HuH-7 (cell line): ENCODE measurements around the gene HERC5.
"Not testable (repeated sequence)": the region's sequence is repeated elsewhere in the genome, so short reads cannot be mapped to it uniquely, and the experiment has no call there.

Source experiments
- DNase-seq: peaks from one replicate; pipeline ENCODE4 v3.0.0; 2011; ENCODE audit warnings: low spot score

Gene HERC5

GRCh38 chr4:88448211-88448765, 8.6 kb upstream of the HERC5 start:
- DNase-seq, result not testable (repeated sequence)

DNA sequence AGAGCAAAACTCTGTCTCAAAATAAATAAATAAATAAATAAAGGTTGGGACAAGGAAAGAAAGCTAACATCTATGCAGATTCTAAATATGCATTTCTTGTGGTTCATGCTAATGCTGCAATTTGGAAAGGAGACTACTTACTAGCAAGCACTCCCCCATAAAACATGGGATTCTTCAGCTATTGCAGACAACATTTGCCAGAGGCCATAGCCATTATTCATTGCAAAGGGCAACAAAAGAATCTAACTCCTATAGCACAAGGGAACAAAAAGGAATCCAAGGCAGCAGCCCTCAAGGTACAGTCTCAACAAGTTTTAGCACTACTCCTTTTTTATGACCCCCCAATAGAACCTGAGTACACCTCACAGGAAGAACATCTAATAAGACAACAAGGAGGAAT, 8.0 kb upstream of the HERC5 start:
- DNase-seq, result no peak

GRCh38 chr4:88449290-88449689, 7.6 kb upstream of the HERC5 start:
- DNase-seq, result no peak

DNA sequence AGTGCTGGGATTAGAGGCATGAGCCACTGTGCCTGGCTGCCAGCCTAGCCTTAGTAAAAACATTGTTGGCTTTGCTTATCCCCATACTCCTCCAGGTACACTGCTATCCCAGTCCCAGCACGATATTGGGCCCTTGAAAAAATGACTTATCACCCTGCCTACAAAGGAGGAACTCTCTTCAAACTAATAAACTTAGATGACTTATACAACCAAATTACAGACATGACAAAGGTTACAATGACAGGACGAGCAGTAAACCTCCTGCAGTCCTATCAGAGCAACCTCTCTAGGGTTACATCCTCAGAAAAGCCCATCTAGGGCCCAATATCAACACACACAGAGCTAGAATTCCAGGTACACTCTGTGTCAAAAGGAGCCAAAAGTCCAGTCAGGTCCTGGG, 5.7 kb upstream of the HERC5 start:
- no peak for DNase-seq

- no peak for DNase-seq
Observed at GRCh38 chr4:88452912-88453311, 4.0 kb upstream of the HERC5 start.

GRCh38 chr4:88457307-88458103, 586 bp downstream of the HERC5 start:
- no peak for DNase-seq

- no peak for DNase-seq
Observed at GRCh38 chr4:88458104-88458740, 1.3 kb downstream of the HERC5 start.

DNA sequence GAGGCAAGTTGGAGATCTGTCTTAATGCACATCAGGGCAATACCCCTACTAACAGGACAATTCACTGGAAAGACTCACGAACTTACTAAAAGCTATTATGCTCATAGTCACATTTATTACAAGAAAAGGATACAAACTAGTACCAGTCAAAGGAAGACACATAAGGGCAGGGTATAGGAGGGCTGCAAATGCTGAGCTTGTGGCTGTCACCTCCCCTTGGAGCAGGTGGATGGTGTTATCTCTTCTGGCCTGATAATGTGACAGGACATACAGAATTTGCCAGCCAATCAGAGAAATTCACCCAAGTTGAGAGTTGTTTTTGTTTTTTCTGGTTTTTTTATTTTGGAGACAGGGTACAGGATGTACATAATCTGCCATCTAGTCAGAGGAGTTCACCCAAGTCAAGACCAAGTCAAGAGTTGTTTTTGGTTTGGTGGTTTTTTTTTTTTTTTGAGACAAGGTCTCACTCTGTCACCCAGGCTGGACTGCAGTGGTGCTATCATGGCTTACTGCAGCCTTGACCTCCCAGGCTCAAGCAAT, 8.8 kb downstream of the HERC5 start:
- DNase-seq, result no peak

DNA sequence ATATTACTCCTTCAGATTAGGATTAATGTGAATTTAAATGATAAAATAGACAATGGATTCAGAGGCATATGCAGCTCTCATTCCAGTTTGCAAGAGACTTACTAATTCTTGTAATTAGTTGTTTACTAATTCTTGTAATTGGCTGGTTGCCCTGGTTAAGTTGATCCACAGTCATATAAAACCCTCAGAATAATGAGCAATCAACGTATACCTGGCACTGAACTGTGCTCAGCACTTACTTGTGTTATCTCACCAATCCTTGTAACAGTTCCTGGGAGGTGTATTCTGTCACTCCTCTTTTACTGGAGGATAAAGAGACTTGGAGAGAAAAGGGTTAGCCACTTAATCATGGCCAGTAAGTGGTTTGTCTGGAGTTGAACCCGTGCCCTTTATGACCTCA, 10.5 kb downstream of the HERC5 start:
- no peak for DNase-seq

- DNase-seq, result no peak
Observed at GRCh38 chr4:88477229-88477860, 20.4 kb downstream of the HERC5 start.

DNA sequence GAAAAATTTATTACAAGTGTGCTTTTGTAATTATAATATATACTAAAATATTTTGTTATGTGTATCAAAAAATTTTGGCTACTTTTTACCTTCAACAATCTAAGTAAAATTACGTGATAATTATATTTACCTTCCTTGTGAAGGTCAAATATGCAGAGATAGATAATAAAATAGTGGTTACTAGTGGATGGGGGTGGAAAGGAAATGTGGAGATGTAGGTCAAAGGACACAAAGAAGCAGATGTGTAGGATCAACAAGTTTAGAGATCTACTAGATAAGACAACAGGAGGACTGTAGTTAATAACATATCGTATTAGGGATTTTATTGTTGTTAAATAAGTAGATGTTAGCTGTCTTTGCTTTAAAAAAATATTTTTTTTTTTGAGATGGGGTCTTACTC, 21.3 kb downstream of the HERC5 start:
- DNase-seq, result no peak

DNA sequence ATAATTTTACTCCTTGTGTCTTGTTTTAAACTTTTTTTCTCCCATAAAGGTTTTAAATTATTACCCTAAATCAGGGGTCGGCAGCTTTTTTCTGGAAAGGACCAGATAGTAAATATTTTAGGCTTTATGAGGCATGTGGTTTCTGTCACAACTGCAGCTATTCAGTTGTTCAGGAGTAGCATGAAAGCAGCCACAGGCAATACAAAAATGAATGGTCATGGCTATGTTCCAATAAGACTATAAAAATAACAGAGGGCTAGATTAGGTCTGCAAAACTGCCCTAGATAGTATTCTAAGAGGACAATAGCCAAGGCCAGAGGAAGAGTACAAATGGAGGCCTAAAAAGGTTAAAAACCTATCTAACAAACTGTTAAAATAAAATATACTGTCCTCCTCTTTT, 24.6 kb downstream of the HERC5 start:
- DNase-seq, result no peak

GRCh38 chr4:88489100-88489761, 32.3 kb downstream of the HERC5 start:
- DNase-seq, result no peak

DNA sequence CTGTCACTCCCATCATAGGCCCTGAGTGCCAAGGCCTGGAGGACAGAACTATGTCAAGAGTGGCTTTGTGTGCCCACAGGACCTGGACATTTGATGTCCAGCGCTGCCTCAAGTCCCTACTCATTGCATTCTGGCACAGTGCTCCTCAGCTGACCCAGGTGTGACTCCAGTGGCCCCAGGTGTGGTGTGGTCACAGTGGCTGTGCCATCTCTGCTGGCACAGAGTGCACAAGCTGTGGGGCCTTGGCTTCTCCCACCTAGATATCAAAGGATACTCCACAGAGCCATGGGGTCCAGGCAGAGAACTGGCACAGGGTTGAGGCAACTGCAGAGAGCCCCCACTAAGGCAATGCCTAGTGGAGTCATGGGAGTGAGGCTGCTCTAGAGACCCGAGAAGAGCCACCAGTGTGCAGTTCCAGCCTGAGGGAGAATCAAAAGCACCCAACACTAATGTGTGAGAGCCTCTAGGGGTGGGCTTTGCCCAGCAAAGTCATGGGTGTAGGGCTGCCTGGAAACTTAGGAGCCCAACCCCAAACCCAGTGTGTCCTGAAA, 41.0 kb downstream of the HERC5 start:
- DNase-seq, result no peak

GRCh38 chr4:88503344-88503743, 46.4 kb downstream of the HERC5 start:
- no peak for DNase-seq

GRCh38 chr4:88511236-88511635, 54.3 kb downstream of the HERC5 start:
- no peak for DNase-seq

DNA sequence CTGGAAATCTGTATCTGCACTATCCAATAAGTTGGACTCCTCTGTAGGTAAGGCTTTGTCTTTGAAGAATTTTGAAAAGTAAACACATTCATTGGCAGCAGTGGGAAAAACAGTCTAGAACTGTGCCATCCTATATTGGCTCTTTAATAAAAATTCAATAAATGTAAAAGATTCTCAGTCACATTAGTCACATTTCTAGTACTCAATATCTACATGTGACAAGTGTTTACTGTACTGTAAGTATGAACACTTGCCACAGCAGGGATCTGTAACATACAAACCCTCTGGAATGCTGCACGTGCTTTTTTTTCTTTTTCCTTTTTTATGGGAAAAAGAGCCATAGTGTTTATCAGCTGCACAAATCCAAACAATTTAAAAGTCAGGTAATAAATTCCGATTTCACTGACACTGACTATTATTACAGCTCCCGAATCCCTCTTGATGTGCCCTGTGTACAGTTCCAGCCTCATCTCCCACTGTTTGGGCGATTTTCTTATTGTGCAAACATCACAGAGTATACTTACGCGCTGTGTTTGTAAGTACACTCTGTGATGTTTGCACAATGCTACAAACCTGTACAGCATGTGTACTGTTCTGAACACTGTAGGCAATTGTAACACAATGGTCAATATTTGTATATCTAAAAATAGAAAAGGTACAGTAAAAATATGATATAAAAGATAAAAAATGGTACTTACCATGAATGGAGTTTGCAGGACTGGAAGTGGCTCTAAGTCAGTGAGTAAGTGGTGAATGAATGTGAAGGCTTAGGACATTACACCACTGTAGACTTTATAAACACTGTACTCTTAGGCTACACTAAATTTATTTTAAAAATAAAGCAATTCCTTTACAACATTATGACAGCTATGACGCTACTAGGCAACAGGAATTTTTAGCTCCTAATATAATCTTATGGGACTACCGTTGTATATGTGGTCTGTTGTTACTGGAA, 57.9 kb downstream of the HERC5 start:
- DNase-seq, result no peak

DNA sequence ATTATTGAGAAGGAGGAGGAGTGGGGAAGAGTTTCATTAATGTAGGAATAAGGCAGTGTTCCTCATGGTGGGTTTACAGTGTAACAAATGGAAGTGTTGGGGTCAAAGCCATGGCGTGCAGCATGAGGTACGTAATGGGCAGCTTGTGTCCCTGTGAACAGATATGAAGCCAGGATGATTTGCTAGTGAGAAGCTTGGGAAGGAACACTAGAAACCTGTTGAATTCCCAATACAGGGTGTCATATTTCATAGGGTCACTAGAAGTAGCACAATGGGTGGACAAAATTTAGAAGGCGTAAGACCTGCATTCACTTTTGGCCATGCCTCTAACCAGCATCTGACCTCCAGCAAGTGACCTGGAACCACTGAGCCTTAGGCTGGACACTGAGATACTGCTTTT, 59.8 kb downstream of the HERC5 start:
- DNase-seq, result no peak

DNA sequence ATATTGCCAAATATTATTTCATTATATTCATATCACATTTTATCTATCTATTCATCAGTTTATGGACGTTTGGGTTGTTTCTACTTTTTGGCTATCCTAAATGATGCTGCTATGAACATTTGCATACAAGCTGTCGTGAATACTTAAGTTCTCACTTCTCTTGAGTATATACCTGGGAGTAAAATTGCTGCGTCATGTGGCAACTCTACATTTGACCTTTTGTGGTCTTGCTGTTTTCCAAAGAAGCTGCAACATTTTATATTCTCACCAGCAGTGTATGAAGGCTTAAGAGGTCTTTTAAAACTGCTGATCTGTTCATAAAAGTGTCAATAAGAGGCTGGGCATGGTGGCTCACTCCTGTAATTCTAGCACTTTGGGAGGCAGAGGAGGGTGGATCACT, 60.9 kb downstream of the HERC5 start:
- DNase-seq, result no peak

- DNase-seq, result no peak
Observed at GRCh38 chr4:88518911-88519310, 62.0 kb downstream of the HERC5 start.
